K562 (cell line): ENCODE data around the gene TUBA8. TPM values are rescaled to one million over a fixed set of nuclear protein-coding genes. Genes with fewer than 3 reads are reported as not detected.

Source experiments
- CHD2 ChIP-seq: IDR thresholded peaks from 2 replicates; pipeline ENCODE4 v1.6.1; 2011; ENCODE audit warnings: low read depth, low read length
- ESRRB ChIP-seq: fragments of 250-450 bp; sonication (Bioruptor Pico); IDR thresholded peaks from 2 replicates; pipeline ENCODE4 v1.5.0; 2020; ENCODE audit warnings: mild to moderate bottlenecking, moderate library complexity, borderline replicate concordance
- HNRNPK ChIP-seq: fragments of 200-400 bp; formaldehyde crosslinking; IDR thresholded peaks from one replicate; pipeline ENCODE4 v1.6.1; 2018; ENCODE audit warnings: mild to moderate bottlenecking, low read depth, low read length; ENCODE audit not compliant: poor library complexity, severe bottlenecking
- TAF15 ChIP-seq: fragments of 200-400 bp; formaldehyde crosslinking; IDR thresholded peaks from 2 replicates; pipeline ENCODE4 v1.6.1; 2017; ENCODE audit warnings: mild to moderate bottlenecking, low read depth, low read length, moderate library complexity
- ZNF224 ChIP-seq: sonication (generic); formaldehyde crosslinking; IDR thresholded peaks from 2 replicates; pipeline ENCODE4 v1.8.0; 2022; ENCODE audit warnings: mild to moderate bottlenecking, missing genetic modification reagents
- polyA plus RNA-seq, 8 experiments: library from polyadenylated mRNA; depleted of rRNA in 4 of 8; stranded (reverse) in 5 of 8; unstranded in 3 of 8; fragments of >200 nt; fragmentation: Nextera tagmentation in 2 of 8; fragmentation: Illumina TruSeq in 1 of 8; extraction: Ambion mirVana in 2 of 8; extraction: Trizol in 1 of 8; gene quantifications; 2 replicates each; pipeline versions ENCODE4 v1.2.1 to v1.2.3, GENCODE V29; 2011 to 2014; ENCODE audit warnings: inconsistent platforms in 1 of 8, missing spikeins in 1 of 8
- total RNA-seq, 7 experiments: library from RNA; depleted of rRNA in 6 of 7; stranded (reverse); fragments of >200 nt in 6 of 7; fragmentation: Illumina TruSeq in 2 of 7; extraction: Trizol in 2 of 7; gene quantifications; 2 replicates each; pipeline versions ENCODE4 v1.2.1 to v1.2.3, GENCODE V29; 2011 to 2021; ENCODE audit warnings: low replicate concordance in 1 of 7
- TF ChIP-seq, protein P1 (sequence below): fragments of 200-400 bp; formaldehyde crosslinking; IDR thresholded peaks from 2 replicates; pipeline ENCODE4 v1.6.1; 2017; ENCODE audit warnings: mild to moderate bottlenecking, low read depth, low read length, moderate library complexity
- TF ChIP-seq, protein P2 (sequence below): sonication (generic); formaldehyde crosslinking; IDR thresholded peaks from 2 replicates; pipeline ENCODE4 v1.8.0; 2022; ENCODE audit warnings: mild to moderate bottlenecking, missing genetic modification reagents, borderline replicate concordance
- TF ChIP-seq, protein P3 (sequence below), 2 experiments: fragments of 450-650 bp in 1 of 2; sonication (generic) in 1 of 2; formaldehyde crosslinking in 1 of 2; IDR thresholded peaks; 2 replicates each; pipeline versions ENCODE4 v1.7.1 to v1.9.0; 2016 to 2022; ENCODE audit warnings: inconsistent platforms in 1 of 2, mild to moderate bottlenecking in 1 of 2, missing genetic modification reagents in 1 of 2
- TF ChIP-seq, protein P4 (sequence below), 3 experiments: IDR thresholded peaks in 2 of 3; conservative IDR thresholded peaks in 1 of 3; 2 replicates each; pipeline ENCODE4 v1.5.1; 2011 to 2012; ENCODE audit warnings: low read length in 3 of 3, mild to moderate bottlenecking in 3 of 3, control low read depth in 2 of 3, improper control_type of control experiment in 1 of 3, inconsistent platforms in 1 of 3, low read depth in 1 of 3, mixed read lengths in 1 of 3, moderate library complexity in 1 of 3; ENCODE audit not compliant: insufficient read depth in 2 of 3

Gene TUBA8
- total and polyA plus RNA-seq, 9 of the 15 experiments (the other 6 are each of a cell fraction or from before 2014, with no cell fraction given), result 0.07 to 1.1 (median 0.65) TPM

DNA sequence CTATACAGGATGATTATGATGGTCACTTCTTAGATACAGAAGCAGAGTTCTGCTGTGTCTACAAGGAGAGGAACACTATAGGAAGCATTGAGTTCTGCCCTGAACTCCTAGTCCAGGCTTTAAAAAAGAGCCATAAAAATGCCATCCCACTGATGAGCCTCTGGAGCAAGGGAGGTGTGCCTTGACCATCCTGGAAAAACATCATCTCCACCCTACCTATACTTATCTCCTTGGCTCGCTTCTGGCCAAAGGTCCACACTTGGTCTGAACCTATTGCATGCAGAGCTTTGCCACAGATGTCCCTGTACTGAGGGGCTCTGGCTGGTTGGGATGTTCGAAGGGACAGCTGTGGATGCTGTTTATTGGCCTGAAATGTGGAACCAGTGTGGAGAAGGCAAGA, 37.1 kb upstream of the TUBA8 start (continued):
- TF ChIP-seq, protein P1, sequence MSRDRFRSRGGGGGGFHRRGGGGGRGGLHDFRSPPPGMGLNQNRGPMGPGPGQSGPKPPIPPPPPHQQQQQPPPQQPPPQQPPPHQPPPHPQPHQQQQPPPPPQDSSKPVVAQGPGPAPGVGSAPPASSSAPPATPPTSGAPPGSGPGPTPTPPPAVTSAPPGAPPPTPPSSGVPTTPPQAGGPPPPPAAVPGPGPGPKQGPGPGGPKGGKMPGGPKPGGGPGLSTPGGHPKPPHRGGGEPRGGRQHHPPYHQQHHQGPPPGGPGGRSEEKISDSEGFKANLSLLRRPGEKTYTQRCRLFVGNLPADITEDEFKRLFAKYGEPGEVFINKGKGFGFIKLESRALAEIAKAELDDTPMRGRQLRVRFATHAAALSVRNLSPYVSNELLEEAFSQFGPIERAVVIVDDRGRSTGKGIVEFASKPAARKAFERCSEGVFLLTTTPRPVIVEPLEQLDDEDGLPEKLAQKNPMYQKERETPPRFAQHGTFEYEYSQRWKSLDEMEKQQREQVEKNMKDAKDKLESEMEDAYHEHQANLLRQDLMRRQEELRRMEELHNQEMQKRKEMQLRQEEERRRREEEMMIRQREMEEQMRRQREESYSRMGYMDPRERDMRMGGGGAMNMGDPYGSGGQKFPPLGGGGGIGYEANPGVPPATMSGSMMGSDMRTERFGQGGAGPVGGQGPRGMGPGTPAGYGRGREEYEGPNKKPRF, result no peak
- TF ChIP-seq, protein P2, sequence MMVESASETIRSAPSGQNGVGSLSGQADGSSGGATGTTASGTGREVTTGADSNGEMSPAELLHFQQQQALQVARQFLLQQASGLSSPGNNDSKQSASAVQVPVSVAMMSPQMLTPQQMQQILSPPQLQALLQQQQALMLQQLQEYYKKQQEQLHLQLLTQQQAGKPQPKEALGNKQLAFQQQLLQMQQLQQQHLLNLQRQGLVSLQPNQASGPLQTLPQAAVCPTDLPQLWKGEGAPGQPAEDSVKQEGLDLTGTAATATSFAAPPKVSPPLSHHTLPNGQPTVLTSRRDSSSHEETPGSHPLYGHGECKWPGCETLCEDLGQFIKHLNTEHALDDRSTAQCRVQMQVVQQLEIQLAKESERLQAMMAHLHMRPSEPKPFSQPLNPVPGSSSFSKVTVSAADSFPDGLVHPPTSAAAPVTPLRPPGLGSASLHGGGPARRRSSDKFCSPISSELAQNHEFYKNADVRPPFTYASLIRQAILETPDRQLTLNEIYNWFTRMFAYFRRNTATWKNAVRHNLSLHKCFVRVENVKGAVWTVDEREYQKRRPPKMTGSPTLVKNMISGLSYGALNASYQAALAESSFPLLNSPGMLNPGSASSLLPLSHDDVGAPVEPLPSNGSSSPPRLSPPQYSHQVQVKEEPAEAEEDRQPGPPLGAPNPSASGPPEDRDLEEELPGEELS (CRISPR knock-in tag), result no peak
- TF ChIP-seq, protein P3, sequence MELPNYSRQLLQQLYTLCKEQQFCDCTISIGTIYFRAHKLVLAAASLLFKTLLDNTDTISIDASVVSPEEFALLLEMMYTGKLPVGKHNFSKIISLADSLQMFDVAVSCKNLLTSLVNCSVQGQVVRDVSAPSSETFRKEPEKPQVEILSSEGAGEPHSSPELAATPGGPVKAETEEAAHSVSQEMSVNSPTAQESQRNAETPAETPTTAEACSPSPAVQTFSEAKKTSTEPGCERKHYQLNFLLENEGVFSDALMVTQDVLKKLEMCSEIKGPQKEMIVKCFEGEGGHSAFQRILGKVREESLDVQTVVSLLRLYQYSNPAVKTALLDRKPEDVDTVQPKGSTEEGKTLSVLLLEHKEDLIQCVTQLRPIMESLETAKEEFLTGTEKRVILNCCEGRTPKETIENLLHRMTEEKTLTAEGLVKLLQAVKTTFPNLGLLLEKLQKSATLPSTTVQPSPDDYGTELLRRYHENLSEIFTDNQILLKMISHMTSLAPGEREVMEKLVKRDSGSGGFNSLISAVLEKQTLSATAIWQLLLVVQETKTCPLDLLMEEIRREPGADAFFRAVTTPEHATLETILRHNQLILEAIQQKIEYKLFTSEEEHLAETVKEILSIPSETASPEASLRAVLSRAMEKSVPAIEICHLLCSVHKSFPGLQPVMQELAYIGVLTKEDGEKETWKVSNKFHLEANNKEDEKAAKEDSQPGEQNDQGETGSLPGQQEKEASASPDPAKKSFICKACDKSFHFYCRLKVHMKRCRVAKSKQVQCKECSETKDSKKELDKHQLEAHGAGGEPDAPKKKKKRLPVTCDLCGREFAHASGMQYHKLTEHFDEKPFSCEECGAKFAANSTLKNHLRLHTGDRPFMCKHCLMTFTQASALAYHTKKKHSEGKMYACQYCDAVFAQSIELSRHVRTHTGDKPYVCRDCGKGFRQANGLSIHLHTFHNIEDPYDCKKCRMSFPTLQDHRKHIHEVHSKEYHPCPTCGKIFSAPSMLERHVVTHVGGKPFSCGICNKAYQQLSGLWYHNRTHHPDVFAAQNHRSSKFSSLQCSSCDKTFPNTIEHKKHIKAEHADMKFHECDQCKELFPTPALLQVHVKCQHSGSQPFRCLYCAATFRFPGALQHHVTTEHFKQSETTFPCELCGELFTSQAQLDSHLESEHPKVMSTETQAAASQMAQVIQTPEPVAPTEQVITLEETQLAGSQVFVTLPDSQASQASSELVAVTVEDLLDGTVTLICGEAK (IDR thresholded peaks at IDR 0.05), result no peak
- TF ChIP-seq, protein P3 (CRISPR knock-in tag; IDR thresholded peaks at IDR 0.05), result no peak
- no peak for TF ChIP-seq CHD2
- no peak for TF ChIP-seq HNRNPK
- TF ChIP-seq ZNF224 (CRISPR knock-in tag), result no peak
- no peak for TF ChIP-seq ESRRB (CRISPR knock-in tag)
- TF ChIP-seq TAF15, result no peak
- TF ChIP-seq, protein P4, sequence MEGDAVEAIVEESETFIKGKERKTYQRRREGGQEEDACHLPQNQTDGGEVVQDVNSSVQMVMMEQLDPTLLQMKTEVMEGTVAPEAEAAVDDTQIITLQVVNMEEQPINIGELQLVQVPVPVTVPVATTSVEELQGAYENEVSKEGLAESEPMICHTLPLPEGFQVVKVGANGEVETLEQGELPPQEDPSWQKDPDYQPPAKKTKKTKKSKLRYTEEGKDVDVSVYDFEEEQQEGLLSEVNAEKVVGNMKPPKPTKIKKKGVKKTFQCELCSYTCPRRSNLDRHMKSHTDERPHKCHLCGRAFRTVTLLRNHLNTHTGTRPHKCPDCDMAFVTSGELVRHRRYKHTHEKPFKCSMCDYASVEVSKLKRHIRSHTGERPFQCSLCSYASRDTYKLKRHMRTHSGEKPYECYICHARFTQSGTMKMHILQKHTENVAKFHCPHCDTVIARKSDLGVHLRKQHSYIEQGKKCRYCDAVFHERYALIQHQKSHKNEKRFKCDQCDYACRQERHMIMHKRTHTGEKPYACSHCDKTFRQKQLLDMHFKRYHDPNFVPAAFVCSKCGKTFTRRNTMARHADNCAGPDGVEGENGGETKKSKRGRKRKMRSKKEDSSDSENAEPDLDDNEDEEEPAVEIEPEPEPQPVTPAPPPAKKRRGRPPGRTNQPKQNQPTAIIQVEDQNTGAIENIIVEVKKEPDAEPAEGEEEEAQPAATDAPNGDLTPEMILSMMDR (IDR thresholded peaks at IDR 0.05 in 2 of 3, conservative IDR thresholded peaks at IDR 0.05 in 1 of 3; ENCODE audit: insufficient read depth in 2 of 3, low read depth in 1 of 3, low read length in 3 of 3), result no peak
